WTC11 (cell line): ENCODE data around the gene VPS52.

ENCODE experiments used
- ATF2 ChIP-seq: sonication (generic); formaldehyde crosslinking; IDR thresholded peaks from 2 replicates; pipeline ENCODE4 v1.8.1; 2022; ENCODE audit warnings: low read depth, missing genetic modification reagents, borderline replicate concordance
- CBFB ChIP-seq: sonication (generic); formaldehyde crosslinking; IDR thresholded peaks from 2 replicates; pipeline ENCODE4 v1.8.1; 2022; ENCODE audit warnings: mild to moderate bottlenecking, low read depth, missing genetic modification reagents
- E2F4 ChIP-seq: sonication (generic); formaldehyde crosslinking; IDR thresholded peaks from 2 replicates; pipeline ENCODE4 v1.8.1; 2022; ENCODE audit warnings: low read depth, mild to moderate bottlenecking, moderate library complexity, missing genetic modification reagents, borderline replicate concordance
- JUN ChIP-seq: sonication (generic); formaldehyde crosslinking; IDR thresholded peaks from 2 replicates; pipeline ENCODE4 v1.8.0; 2023; ENCODE audit warnings: mild to moderate bottlenecking, missing genetic modification reagents
- NR3C1 ChIP-seq: sonication (generic); formaldehyde crosslinking; conservative IDR thresholded peaks from 2 replicates; pipeline ENCODE4 v1.8.1; 2023; ENCODE audit warnings: low read depth, mild to moderate bottlenecking, missing genetic modification reagents
- ZNF423 ChIP-seq: fragments of 250-450 bp; sonication (Bioruptor Pico); IDR thresholded peaks from 2 replicates; pipeline ENCODE4 v2.1.2; 2022; ENCODE audit warnings: mild to moderate bottlenecking, moderate library complexity
- TF ChIP-seq, protein P1 (sequence below): sonication (generic); formaldehyde crosslinking; IDR thresholded peaks from 2 replicates; pipeline ENCODE4 v1.8.1; 2023; ENCODE audit warnings: mild to moderate bottlenecking, missing genetic modification reagents
- TF ChIP-seq, protein P2 (sequence below): fragments of 200-600 bp; IDR thresholded peaks from 2 replicates; pipeline ENCODE4 v1.8.0; 2022; ENCODE audit warnings: antibody characterized with exemption
- TF ChIP-seq, protein P3 (sequence below): sonication (generic); formaldehyde crosslinking; IDR thresholded peaks from 2 replicates; pipeline ENCODE4 v1.8.1; 2022; ENCODE audit warnings: mild to moderate bottlenecking, missing genetic modification reagents, moderate library complexity, borderline replicate concordance
- TF ChIP-seq, protein P4 (sequence below): sonication (generic); formaldehyde crosslinking; IDR thresholded peaks from 2 replicates; pipeline ENCODE4 v1.8.0; 2022; ENCODE audit warnings: missing genetic modification reagents

- TF ChIP-seq, protein P1, sequence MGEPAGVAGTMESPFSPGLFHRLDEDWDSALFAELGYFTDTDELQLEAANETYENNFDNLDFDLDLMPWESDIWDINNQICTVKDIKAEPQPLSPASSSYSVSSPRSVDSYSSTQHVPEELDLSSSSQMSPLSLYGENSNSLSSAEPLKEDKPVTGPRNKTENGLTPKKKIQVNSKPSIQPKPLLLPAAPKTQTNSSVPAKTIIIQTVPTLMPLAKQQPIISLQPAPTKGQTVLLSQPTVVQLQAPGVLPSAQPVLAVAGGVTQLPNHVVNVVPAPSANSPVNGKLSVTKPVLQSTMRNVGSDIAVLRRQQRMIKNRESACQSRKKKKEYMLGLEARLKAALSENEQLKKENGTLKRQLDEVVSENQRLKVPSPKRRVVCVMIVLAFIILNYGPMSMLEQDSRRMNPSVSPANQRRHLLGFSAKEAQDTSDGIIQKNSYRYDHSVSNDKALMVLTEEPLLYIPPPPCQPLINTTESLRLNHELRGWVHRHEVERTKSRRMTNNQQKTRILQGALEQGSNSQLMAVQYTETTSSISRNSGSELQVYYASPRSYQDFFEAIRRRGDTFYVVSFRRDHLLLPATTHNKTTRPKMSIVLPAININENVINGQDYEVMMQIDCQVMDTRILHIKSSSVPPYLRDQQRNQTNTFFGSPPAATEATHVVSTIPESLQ (CRISPR knock-in tag): no peak
- TF ChIP-seq CBFB (CRISPR knock-in tag) (no peak), ZNF423 (CRISPR knock-in tag) (no peak), NR3C1 (CRISPR knock-in tag) (no peak), ATF2 (CRISPR knock-in tag) (no peak), JUN (no peak), E2F4 (no peak)
- TF ChIP-seq, protein P2, sequence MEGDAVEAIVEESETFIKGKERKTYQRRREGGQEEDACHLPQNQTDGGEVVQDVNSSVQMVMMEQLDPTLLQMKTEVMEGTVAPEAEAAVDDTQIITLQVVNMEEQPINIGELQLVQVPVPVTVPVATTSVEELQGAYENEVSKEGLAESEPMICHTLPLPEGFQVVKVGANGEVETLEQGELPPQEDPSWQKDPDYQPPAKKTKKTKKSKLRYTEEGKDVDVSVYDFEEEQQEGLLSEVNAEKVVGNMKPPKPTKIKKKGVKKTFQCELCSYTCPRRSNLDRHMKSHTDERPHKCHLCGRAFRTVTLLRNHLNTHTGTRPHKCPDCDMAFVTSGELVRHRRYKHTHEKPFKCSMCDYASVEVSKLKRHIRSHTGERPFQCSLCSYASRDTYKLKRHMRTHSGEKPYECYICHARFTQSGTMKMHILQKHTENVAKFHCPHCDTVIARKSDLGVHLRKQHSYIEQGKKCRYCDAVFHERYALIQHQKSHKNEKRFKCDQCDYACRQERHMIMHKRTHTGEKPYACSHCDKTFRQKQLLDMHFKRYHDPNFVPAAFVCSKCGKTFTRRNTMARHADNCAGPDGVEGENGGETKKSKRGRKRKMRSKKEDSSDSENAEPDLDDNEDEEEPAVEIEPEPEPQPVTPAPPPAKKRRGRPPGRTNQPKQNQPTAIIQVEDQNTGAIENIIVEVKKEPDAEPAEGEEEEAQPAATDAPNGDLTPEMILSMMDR: no peak
- TF ChIP-seq, protein P3, sequence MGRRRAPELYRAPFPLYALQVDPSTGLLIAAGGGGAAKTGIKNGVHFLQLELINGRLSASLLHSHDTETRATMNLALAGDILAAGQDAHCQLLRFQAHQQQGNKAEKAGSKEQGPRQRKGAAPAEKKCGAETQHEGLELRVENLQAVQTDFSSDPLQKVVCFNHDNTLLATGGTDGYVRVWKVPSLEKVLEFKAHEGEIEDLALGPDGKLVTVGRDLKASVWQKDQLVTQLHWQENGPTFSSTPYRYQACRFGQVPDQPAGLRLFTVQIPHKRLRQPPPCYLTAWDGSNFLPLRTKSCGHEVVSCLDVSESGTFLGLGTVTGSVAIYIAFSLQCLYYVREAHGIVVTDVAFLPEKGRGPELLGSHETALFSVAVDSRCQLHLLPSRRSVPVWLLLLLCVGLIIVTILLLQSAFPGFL (CRISPR knock-in tag): no peak
- TF ChIP-seq, protein P4, sequence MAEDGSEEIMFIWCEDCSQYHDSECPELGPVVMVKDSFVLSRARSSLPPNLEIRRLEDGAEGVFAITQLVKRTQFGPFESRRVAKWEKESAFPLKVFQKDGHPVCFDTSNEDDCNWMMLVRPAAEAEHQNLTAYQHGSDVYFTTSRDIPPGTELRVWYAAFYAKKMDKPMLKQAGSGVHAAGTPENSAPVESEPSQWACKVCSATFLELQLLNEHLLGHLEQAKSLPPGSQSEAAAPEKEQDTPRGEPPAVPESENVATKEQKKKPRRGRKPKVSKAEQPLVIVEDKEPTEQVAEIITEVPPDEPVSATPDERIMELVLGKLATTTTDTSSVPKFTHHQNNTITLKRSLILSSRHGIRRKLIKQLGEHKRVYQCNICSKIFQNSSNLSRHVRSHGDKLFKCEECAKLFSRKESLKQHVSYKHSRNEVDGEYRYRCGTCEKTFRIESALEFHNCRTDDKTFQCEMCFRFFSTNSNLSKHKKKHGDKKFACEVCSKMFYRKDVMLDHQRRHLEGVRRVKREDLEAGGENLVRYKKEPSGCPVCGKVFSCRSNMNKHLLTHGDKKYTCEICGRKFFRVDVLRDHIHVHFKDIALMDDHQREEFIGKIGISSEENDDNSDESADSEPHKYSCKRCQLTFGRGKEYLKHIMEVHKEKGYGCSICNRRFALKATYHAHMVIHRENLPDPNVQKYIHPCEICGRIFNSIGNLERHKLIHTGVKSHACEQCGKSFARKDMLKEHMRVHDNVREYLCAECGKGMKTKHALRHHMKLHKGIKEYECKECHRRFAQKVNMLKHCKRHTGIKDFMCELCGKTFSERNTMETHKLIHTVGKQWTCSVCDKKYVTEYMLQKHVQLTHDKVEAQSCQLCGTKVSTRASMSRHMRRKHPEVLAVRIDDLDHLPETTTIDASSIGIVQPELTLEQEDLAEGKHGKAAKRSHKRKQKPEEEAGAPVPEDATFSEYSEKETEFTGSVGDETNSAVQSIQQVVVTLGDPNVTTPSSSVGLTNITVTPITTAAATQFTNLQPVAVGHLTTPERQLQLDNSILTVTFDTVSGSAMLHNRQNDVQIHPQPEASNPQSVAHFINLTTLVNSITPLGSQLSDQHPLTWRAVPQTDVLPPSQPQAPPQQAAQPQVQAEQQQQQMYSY (CRISPR knock-in tag): no peak
Observed at GRCh38 chr6:33205191-33206026, 66.3 kb downstream of the VPS52 start.
